Smooth muscle cell (in vitro differentiated cells): ENCODE data around the gene TRABD. TPM values are rescaled to one million over a fixed set of nuclear protein-coding genes. Genes with fewer than 3 reads are reported as not detected.

ENCODE experiments used
- DNase-seq: peaks from one replicate; lab custom pipeline; 2025; ENCODE audit not compliant: unreplicated experiment; lab: John Stamatoyannopoulos, UW
- H2AFZ ChIP-seq: fragments of 200-600 bp; sonication (generic); 2 replicates; pipeline ENCODE4 v1.6.0; 2016; ENCODE audit warnings: antibody characterized with exemption, low read depth, mild to moderate bottlenecking
- H3F3A ChIP-seq: fragments of 200-600 bp; sonication (generic); 2 replicates; pipeline ENCODE4 v1.6.0; 2017; ENCODE audit warnings: antibody characterized with exemption, low read depth
- H3K27ac ChIP-seq: fragments of 200-600 bp; sonication (generic); 2 replicates; pipeline ENCODE4 v1.5.1; 2016; ENCODE audit warnings: low read depth, mild to moderate bottlenecking
- H3K27me3 ChIP-seq: fragments of 200-600 bp; sonication (generic); 2 replicates; pipeline ENCODE4 v1.6.1; 2016; ENCODE audit warnings: low read depth, mild to moderate bottlenecking
- H3K36me3 ChIP-seq: fragments of 200-600 bp; sonication (generic); 2 replicates; pipeline ENCODE4 v1.5.1; 2016; ENCODE audit warnings: low read depth
- H3K4me1 ChIP-seq: fragments of 200-600 bp; sonication (generic); 2 replicates; pipeline ENCODE4 v1.5.1; 2016; ENCODE audit warnings: low read depth
- H3K4me2 ChIP-seq: fragments of 200-600 bp; sonication (generic); 2 replicates; pipeline ENCODE4 v1.6.0; 2016; ENCODE audit warnings: mild to moderate bottlenecking
- H3K4me3 ChIP-seq: fragments of 200-600 bp; sonication (generic); 2 replicates; pipeline ENCODE4 v1.5.1; 2016; ENCODE audit warnings: mild to moderate bottlenecking
- H3K79me2 ChIP-seq: fragments of 200-600 bp; sonication (generic); 2 replicates; pipeline ENCODE4 v1.6.0; 2016; ENCODE audit warnings: low read depth, mild to moderate bottlenecking
- H3K9ac ChIP-seq: fragments of 200-600 bp; sonication (generic); 2 replicates; pipeline ENCODE4 v1.6.0; 2016; ENCODE audit warnings: low read depth
- H3K9me3 ChIP-seq: fragments of 200-600 bp; sonication (generic); replicated peaks from 2 replicates; pipeline ENCODE4 v1.5.1; 2016; ENCODE audit warnings: low read depth
- H4K20me1 ChIP-seq: fragments of 200-600 bp; sonication (generic); 2 replicates; pipeline ENCODE4 v1.6.0; 2016; ENCODE audit warnings: low read depth
- WGBS: methylation state at CpG from one replicate; pipeline ENCODE4 v1.1.7; 2016; ENCODE audit warnings: low lambda C conversion rate; 5-methylcytosine and 5-hydroxymethylcytosine counted together
- polyA plus RNA-seq: library from polyadenylated mRNA; unstranded; fragments of >200 nt; fragmentation: Nextera tagmentation; extraction: Ambion mirVana; gene quantifications from 2 replicates; pipeline ENCODE4 v1.2.1, GENCODE V29; 2016
- total RNA-seq: library from RNA; depleted of rRNA; stranded (reverse); fragments of >200 nt; gene quantifications from 2 replicates; pipeline ENCODE4 v1.2.3, GENCODE V29; 2014
- TF ChIP-seq, protein P1 (sequence below): fragments of 200-600 bp; sonication (generic); IDR thresholded peaks from 2 replicates; pipeline ENCODE4 v1.5.1; 2017; ENCODE audit warnings: borderline replicate concordance, mild to moderate bottlenecking, antibody characterized with exemption; ENCODE audit not compliant: insufficient read depth, poor library complexity, severe bottlenecking

The TRABD gene
- total and polyA plus RNA-seq, 2 experiments from 2014 or later: 17.8 to 58.5 TPM

DNA sequence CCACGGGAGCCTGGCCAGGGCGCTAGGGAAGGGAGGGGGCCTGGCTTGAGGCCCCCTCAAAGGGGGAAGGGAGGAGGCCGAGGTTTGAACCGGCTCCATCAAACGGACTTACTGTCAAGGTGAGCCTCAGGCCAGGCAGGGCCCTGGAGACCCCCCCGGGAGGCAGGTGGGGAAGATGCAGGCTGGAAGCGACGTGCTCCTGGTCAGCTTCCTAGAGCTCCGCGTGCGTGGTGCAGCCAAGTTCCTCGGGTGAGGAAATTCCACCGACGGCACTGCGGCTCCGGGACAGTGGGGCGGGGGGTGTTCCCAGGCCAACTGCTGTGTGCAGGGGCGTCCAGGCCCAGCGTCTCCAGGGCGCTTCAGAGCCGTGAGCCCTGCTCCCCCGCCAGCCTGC lies 7.2 kb upstream of the TRABD start:
- Histone ChIP-seq H3F3A (no peaks in the 10 kb centered on the region), H3K4me3 (no peak overlapping the region), H3K27ac (no peak overlapping the region), H3K79me2 (no peaks in the 10 kb centered on the region), H3K36me3 (no peaks in the 10 kb centered on the region), H4K20me1 (no peaks in the 10 kb centered on the region), H3K4me1 (no peaks in the 10 kb centered on the region), H2AFZ (no peak overlapping the region), H3K27me3 (no peaks in the 10 kb centered on the region), H3K4me2 (no peak overlapping the region), H3K9ac (no peak overlapping the region), H3K9me3 (no peaks in the 10 kb centered on the region)
- WGBS: 84% methylated on average over 20 of the region's 22 CpGs
- DNase-seq: no peak
- TF ChIP-seq, protein P1, sequence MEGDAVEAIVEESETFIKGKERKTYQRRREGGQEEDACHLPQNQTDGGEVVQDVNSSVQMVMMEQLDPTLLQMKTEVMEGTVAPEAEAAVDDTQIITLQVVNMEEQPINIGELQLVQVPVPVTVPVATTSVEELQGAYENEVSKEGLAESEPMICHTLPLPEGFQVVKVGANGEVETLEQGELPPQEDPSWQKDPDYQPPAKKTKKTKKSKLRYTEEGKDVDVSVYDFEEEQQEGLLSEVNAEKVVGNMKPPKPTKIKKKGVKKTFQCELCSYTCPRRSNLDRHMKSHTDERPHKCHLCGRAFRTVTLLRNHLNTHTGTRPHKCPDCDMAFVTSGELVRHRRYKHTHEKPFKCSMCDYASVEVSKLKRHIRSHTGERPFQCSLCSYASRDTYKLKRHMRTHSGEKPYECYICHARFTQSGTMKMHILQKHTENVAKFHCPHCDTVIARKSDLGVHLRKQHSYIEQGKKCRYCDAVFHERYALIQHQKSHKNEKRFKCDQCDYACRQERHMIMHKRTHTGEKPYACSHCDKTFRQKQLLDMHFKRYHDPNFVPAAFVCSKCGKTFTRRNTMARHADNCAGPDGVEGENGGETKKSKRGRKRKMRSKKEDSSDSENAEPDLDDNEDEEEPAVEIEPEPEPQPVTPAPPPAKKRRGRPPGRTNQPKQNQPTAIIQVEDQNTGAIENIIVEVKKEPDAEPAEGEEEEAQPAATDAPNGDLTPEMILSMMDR: no peak

DNA sequence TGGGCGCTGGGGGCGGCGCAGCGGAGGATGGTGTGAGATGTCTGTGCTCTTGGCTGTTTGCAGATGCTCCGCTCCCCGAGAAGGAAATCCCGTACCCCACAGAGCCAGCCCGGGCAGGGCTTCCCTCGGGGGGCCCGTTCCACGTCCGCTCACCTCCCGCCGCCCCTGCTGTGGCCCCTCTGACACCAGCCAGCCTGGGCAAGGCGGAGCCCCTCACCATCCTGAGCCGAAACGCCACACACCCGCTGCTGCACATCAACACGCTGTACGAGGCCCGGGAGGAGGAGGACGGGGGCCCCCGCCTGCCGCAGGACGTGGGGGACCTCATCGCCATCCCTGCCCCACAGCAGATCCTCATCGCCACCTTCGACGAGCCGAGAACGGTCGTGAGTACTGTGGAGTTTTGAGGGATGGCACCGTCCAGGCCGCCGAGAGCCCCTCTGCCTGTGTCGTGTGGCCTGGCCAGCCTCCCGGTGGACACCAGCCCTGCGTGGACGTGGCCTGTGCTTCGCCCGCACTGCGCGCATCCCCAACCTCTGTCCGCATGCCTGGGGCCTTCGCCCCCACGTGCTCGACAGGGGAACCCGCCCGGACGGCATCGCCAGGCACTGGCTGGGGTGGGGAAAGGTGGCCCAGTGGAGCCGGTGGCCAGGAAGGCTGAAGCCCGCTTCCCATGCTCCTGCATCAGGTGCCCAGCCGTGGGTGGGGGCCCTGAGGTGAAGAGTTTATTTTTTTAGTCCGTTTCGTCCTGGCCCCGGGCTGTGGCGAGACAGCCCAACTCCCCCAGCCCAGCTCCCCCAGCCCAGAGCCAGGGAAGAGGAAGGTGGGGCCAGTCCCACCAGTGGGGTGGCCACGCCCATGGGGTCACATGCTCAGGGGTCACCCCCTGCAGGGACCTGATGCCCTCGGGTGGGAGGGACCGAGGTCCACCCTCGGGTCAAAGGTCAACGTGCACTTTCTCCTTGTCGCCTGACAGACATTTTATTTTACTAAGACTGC lies 6.5 kb upstream of the TRABD start:
- Histone ChIP-seq H3K9me3 (no peaks in the 10 kb centered on the region), H3K9ac (no peak overlapping the region), H3K4me1 (no peaks in the 10 kb centered on the region), H3K4me2 (no peak overlapping the region), H3K27ac (no peak overlapping the region), H3K4me3 (no peak overlapping the region), H3K79me2 (no peaks in the 10 kb centered on the region), H3K36me3 (no peaks in the 10 kb centered on the region), H3K27me3 (no peaks in the 10 kb centered on the region), H4K20me1 (no peaks in the 10 kb centered on the region), H3F3A (no peaks in the 10 kb centered on the region), H2AFZ (no peak overlapping the region)
- TF ChIP-seq, protein P1: no peak
- DNase-seq: no peak
- 93% methylated on average over 50 of the region's 64 CpGs for WGBS

DNA sequence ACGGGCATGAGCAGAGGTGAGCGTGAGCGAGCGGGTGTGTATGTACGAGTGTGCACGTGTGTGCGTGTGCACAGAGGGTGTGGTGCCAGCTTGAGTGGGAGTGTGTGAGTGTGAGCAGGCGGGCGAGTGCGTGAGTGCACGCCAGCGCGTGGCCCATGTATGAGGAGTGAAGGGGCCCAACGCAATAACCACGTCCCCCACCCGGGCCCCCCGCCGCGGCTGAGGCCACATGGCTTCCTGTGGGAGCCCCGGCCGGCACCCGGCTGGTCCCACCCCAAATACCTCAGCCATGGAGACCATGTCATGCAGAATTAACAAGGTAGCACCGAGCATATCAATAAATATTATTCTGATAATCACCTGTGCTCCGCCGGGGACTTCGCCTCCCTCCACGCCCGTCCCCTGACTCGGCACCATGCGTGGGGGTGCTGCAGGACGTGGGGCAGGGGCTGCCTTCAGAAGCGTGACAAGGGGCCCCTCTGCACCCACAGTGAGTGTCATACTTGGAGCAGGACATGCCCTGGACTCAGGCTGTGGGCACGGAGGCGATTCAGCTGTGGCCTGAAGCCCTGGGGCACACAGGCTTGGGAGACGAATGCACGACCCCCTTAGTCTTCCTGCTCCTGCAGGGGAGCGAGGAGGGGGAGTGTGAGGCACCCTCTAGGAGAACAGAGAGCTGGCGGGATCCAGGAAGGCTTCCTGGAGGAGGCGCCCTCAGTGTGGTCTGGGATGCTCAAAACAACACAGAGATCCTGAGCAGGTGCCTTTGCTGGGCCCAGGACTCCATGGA lies 5.6 kb upstream of the TRABD start:
- Histone ChIP-seq H3K9me3 (no peaks in the 10 kb centered on the region), H3F3A (no peaks in the 10 kb centered on the region), H3K4me2 (no peak overlapping the region), H2AFZ (no peak overlapping the region), H3K4me3 (no peak overlapping the region), H4K20me1 (no peaks in the 10 kb centered on the region), H3K4me1 (no peaks in the 10 kb centered on the region), H3K79me2 (no peaks in the 10 kb centered on the region), H3K9ac (no peak overlapping the region), H3K27me3 (no peaks in the 10 kb centered on the region), H3K36me3 (no peaks in the 10 kb centered on the region), H3K27ac (no peak overlapping the region)
- DNase-seq: no peak
- WGBS: 97% methylated on average over 39 of the region's 39 CpGs
- TF ChIP-seq, protein P1: no peak
